Duodenal mucosa (tissue), 2 donors: ENCODE results near the gene RAPGEF1.

ENCODE experiments used
- H3K27ac ChIP-seq: one replicate; pipeline ENCODE4 v1.7.0; 2013; ENCODE audit warnings: low read depth, low read length
- H3K27me3 ChIP-seq, 2 donors: one replicate each; pipeline ENCODE4 v1.7.0; 2013; ENCODE audit warnings: low read length in 2 of 2, control low read depth in 1 of 2; ENCODE audit not compliant: insufficient read depth in 2 of 2, control insufficient read depth in 1 of 2
- H3K36me3 ChIP-seq, 2 donors: one replicate each; pipeline ENCODE4 v1.7.0; 2013; ENCODE audit warnings: low read length in 2 of 2, control low read depth in 1 of 2; ENCODE audit not compliant: insufficient read depth in 2 of 2, control insufficient read depth in 1 of 2
- H3K4me1 ChIP-seq, 2 donors: one replicate each; pipeline ENCODE4 v1.7.0; 2013; ENCODE audit warnings: low read length in 2 of 2, control low read depth in 1 of 2; ENCODE audit not compliant: insufficient read depth in 2 of 2, control insufficient read depth in 1 of 2
- H3K4me3 ChIP-seq, 2 donors: one replicate each; pipeline ENCODE4 v1.7.0; 2013; ENCODE audit warnings: low read length in 2 of 2, low read depth in 1 of 2
- H3K9ac ChIP-seq, 2 donors: one replicate each; pipeline ENCODE4 v1.7.0; 2013; ENCODE audit warnings: low read length in 2 of 2, low read depth in 1 of 2
- H3K9me3 ChIP-seq, 2 donors: one replicate each; pipeline ENCODE4 v1.7.0; 2013; ENCODE audit warnings: low read length in 2 of 2, control low read depth in 1 of 2; ENCODE audit not compliant: control insufficient read depth in 1 of 2

Gene RAPGEF1

GRCh38 chr9:131640438-131641137 is 99.3 kb downstream of the RAPGEF1 start:
- no peaks in the 10 kb centered on the region for H3K9me3 ChIP-seq
- no peak overlapping the region for H3K27ac ChIP-seq
- peaks cover 12 to 55% of the 10 kb centered on the region in 2 donors for H3K36me3 ChIP-seq
- H3K27me3 ChIP-seq: no peaks in the 10 kb centered on the region
- no peak overlapping the region for H3K4me3 ChIP-seq
- peaks cover 22 to 24% of the 10 kb centered on the region in 2 donors for H3K4me1 ChIP-seq
- no peak overlapping the region for H3K9ac ChIP-seq

GRCh38 chr9:131639769-131640437 is 100.0 kb downstream of the RAPGEF1 start:
- peaks cover 12 to 48% of the 10 kb centered on the region in 2 donors for H3K36me3 ChIP-seq

GRCh38 chr9:131636593-131636992 is 103.3 kb downstream of the RAPGEF1 start:
- H3K4me1 ChIP-seq: peaks cover 20 to 21% of the 10 kb centered on the region in 2 donors
- H3K9ac ChIP-seq: no peak overlapping the region
- H3K9me3 ChIP-seq: no peaks in the 10 kb centered on the region
- H3K27ac ChIP-seq: no peak overlapping the region
- no peak overlapping the region for H3K4me3 ChIP-seq
- no peaks in the 10 kb centered on the region for H3K27me3 ChIP-seq
- peaks cover 12 to 50% of the 10 kb centered on the region in 2 donors for H3K36me3 ChIP-seq

More at GRCh38 chr9:131639769-131640437, 100.0 kb downstream of the RAPGEF1 start:
- Histone ChIP-seq H3K4me3 (no peak overlapping the region), H3K27ac (no peak overlapping the region), H3K4me1 (peaks cover 29 to 31% of the 10 kb centered on the region in 2 donors), H3K9me3 (no peaks in the 10 kb centered on the region), H3K9ac (no peak overlapping the region), H3K27me3 (no peaks in the 10 kb centered on the region)

- Histone ChIP-seq H3K4me3 (no peak overlapping the region), H3K36me3 (peaks cover 8 to 51% of the 10 kb centered on the region in 2 donors), H3K27ac (peak overlapping the region; percentile 12), H3K9ac (no peak overlapping the region), H3K9me3 (no peaks in the 10 kb centered on the region), H3K4me1 (peaks cover 17 to 19% of the 10 kb centered on the region in 2 donors), H3K27me3 (no peaks in the 10 kb centered on the region)
These were observed 104.0 kb downstream of the RAPGEF1 start for GRCh38 chr9:131635892-131636291.

- Histone ChIP-seq H3K4me3 (no peak overlapping the region), H3K9me3 (no peaks in the 10 kb centered on the region), H3K36me3 (peaks cover 12 to 48% of the 10 kb centered on the region in 2 donors), H3K27me3 (no peaks in the 10 kb centered on the region), H3K4me1 (peaks cover 20 to 24% of the 10 kb centered on the region in 2 donors), H3K27ac (peak overlapping the region; percentile 15), H3K9ac (peak overlapping the region; percentile 27 to 38)
These were observed 104.6 kb downstream of the RAPGEF1 start for GRCh38 chr9:131635285-131635684.

- H3K4me1 ChIP-seq: peaks cover 30 to 31% of the 10 kb centered on the region in 2 donors
- H3K27me3 ChIP-seq: no peaks in the 10 kb centered on the region
- no peak overlapping the region for H3K4me3 ChIP-seq
- H3K9ac ChIP-seq: no peak overlapping the region
- H3K27ac ChIP-seq: no peak overlapping the region
- peaks cover 12 to 41% of the 10 kb centered on the region in 2 donors for H3K36me3 ChIP-seq
- no peaks in the 10 kb centered on the region for H3K9me3 ChIP-seq
These were observed 106.3 kb downstream of the RAPGEF1 start for GRCh38 chr9:131633491-131634031.

- Histone ChIP-seq H3K27ac (no peak overlapping the region), H3K27me3 (no peaks in the 10 kb centered on the region), H3K9me3 (no peaks in the 10 kb centered on the region), H3K4me3 (no peak overlapping the region), H3K4me1 (peaks cover 39 to 46% of the 10 kb centered on the region in 2 donors), H3K9ac (no peak overlapping the region), H3K36me3 (peaks cover 4 to 25% of the 10 kb centered on the region in 2 donors)
These were observed 108.6 kb downstream of the RAPGEF1 start for GRCh38 chr9:131631306-131631705.

GRCh38 chr9:131630205-131630831 is 109.6 kb downstream of the RAPGEF1 start:
- Histone ChIP-seq H3K9me3 (no peaks in the 10 kb centered on the region), H3K4me3 (no peak overlapping the region), H3K9ac (no peak overlapping the region), H3K27me3 (no peaks in the 10 kb centered on the region), H3K36me3 (peaks cover 12 to 28% of the 10 kb centered on the region in 2 donors), H3K27ac (no peak overlapping the region), H3K4me1 (peaks cover 35 to 38% of the 10 kb centered on the region in 2 donors)

GRCh38 chr9:131629825-131630204 is 110.1 kb downstream of the RAPGEF1 start:
- peaks cover 17 to 33% of the 10 kb centered on the region in 2 donors for H3K36me3 ChIP-seq

GRCh38 chr9:131629226-131629500 is 110.7 kb downstream of the RAPGEF1 start:
- H3K4me3 ChIP-seq: no peak overlapping the region
- H3K36me3 ChIP-seq: peaks cover 23 to 38% of the 10 kb centered on the region in 2 donors
- no peaks in the 10 kb centered on the region for H3K27me3 ChIP-seq
- no peak overlapping the region for H3K9ac ChIP-seq
- H3K9me3 ChIP-seq: no peaks in the 10 kb centered on the region
- peak overlapping the region; percentile 30 for H3K27ac ChIP-seq
- peaks cover 27 to 34% of the 10 kb centered on the region in 2 donors for H3K4me1 ChIP-seq

More at GRCh38 chr9:131629825-131630204, 110.1 kb downstream of the RAPGEF1 start:
- Histone ChIP-seq H3K4me1 (peaks cover 30 to 33% of the 10 kb centered on the region in 2 donors), H3K4me3 (no peak overlapping the region), H3K27ac (no peak overlapping the region), H3K9ac (no peak overlapping the region), H3K9me3 (no peaks in the 10 kb centered on the region), H3K27me3 (no peaks in the 10 kb centered on the region)
